ENCODE results near the gene NAPSA.

The NAPSA gene

DNA sequence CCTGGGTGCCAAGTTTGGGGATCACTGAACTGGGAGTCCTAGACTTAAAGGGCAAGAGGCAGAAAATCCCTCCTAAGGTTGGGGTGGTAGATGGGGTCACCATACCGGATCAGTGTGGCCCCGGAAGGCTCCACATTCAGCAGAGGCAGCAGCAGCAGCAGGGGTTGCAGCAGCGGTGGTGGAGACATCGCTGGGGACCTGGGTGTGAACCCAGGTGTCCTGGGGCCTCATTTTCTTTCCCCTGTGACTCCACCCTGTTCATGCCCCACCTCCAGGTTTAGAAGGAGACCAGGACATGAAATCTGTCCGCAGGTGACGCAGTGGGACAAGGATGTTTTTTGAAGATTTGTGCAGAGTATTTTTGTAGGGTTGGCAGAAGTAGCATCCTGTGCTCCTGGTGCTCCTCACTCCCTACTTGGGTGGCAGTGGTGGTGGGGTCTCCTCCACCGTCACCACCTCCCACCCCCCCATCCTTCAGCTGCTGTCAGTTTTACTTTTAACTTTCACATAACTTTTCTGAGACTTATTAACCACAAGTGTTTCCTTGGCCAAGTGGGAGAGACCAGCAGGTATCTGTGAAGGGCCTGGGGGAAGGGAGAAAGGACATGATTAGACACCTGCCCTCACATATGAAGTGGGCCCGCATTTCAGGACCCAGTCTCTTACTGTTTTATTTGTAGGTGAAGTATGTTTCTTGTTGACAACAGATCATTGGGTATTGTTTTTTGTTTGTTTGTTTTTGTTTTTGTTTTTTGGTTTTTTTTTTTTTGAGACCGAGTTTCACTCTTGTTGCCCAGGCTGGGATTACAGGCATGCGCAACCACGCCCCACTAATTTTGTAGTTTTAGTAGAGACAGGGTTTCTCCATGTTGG is at the start of gene NAPSA:
Gene NAPSA, minus strand, starts transcription at position 206 of the 873 bp plus-strand sequence. Its CDS starts 18 bp downstream, at position 188.
- no peak within 1 kb of the TSS for H2AFZ ChIP-seq
- TF ChIP-seq, protein P1, sequence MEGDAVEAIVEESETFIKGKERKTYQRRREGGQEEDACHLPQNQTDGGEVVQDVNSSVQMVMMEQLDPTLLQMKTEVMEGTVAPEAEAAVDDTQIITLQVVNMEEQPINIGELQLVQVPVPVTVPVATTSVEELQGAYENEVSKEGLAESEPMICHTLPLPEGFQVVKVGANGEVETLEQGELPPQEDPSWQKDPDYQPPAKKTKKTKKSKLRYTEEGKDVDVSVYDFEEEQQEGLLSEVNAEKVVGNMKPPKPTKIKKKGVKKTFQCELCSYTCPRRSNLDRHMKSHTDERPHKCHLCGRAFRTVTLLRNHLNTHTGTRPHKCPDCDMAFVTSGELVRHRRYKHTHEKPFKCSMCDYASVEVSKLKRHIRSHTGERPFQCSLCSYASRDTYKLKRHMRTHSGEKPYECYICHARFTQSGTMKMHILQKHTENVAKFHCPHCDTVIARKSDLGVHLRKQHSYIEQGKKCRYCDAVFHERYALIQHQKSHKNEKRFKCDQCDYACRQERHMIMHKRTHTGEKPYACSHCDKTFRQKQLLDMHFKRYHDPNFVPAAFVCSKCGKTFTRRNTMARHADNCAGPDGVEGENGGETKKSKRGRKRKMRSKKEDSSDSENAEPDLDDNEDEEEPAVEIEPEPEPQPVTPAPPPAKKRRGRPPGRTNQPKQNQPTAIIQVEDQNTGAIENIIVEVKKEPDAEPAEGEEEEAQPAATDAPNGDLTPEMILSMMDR (IDR thresholded peaks at IDR 0.05) = no peak
- H3K4me3 ChIP-seq (ENCODE audit: low read depth, low read length) = no peak within 1 kb of the TSS
- H3K27ac ChIP-seq = no peak within 1 kb of the TSS
- no peak within 1 kb of the TSS for H3K4me2 ChIP-seq (ENCODE audit: low read length)
- H3K9ac ChIP-seq = no peak within 1 kb of the TSS
- H3K36me3 ChIP-seq (ENCODE audit: control insufficient read depth, insufficient read depth, low read length) = no peaks in the 10 kb centered on the region
- H3K79me2 ChIP-seq = no peaks in the 10 kb centered on the region
- H3K9me3 ChIP-seq (ENCODE audit: control insufficient read depth, low read length) = no peaks in the 10 kb centered on the region
- H3K27me3 ChIP-seq (ENCODE audit: control insufficient read depth, insufficient read depth, low read length) = no peaks in the 10 kb centered on the region
- peaks cover 4% of the 10 kb centered on the region for H3K4me1 ChIP-seq

DNA sequence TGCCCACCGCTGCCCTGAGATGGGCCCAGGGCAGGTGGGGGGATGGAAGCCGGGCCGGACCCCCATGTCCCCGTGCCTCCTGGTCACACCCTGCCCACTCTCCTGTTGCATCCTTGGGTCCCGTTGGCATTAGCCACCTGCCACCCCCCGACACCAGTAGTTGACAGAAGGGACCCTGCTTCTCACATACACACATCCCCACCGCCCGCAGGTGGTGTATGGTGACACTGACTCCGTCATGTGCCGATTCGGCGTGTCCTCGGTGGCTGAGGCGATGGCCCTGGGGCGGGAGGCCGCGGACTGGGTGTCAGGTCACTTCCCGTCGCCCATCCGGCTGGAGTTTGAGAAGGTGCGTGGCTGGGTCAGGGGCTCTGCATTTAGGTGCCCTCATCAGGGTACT is 48.1 kb upstream of the NAPSA start:
- no peaks in the 10 kb centered on the region for H3K79me2 ChIP-seq
- H3K27me3 ChIP-seq (ENCODE audit: control insufficient read depth, insufficient read depth, low read length) = no peaks in the 10 kb centered on the region
- no peak overlapping the region for H3K9ac ChIP-seq
- H3K4me3 ChIP-seq (ENCODE audit: low read depth, low read length) = no peak overlapping the region
- TF ChIP-seq, protein P1 (IDR thresholded peaks at IDR 0.05) = no peak
- H3K9me3 ChIP-seq (ENCODE audit: control insufficient read depth, low read length) = no peaks in the 10 kb centered on the region
- H3K4me1 ChIP-seq = no peaks in the 10 kb centered on the region
- H3K36me3 ChIP-seq (ENCODE audit: control insufficient read depth, insufficient read depth, low read length) = no peaks in the 10 kb centered on the region
- H3K27ac ChIP-seq = no peak overlapping the region
- H2AFZ ChIP-seq = no peak overlapping the region
- no peak overlapping the region for H3K4me2 ChIP-seq (ENCODE audit: low read length)

DNA sequence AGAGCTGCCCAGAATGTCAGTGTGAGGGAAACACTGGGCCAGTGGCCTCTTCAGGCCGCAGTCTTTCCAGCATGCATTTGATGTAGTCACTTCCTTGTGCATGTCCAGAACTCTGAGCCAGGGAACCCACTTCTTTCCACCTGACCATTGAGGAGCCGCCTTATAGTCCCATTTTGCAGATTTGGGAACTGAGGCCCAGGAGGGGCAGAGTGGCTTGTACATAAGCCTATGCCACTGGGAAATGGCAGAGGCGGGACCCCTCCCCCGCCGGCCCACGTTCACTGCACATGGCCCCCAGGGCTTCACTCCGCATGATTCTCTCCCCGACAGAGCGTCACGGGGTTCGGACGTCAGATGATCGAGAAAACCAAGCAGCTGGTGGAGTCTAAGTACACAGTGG is 47.7 kb upstream of the NAPSA start:
- Histone ChIP-seq H3K36me3 (ENCODE audit: control insufficient read depth, insufficient read depth, low read length) (no peaks in the 10 kb centered on the region), H3K9me3 (ENCODE audit: control insufficient read depth, low read length) (no peaks in the 10 kb centered on the region), H3K27me3 (ENCODE audit: control insufficient read depth, insufficient read depth, low read length) (no peaks in the 10 kb centered on the region), H3K9ac (no peak overlapping the region), H3K27ac (no peak overlapping the region), H3K79me2 (no peaks in the 10 kb centered on the region), H3K4me2 (ENCODE audit: low read length) (no peak overlapping the region), H3K4me1 (no peaks in the 10 kb centered on the region), H3K4me3 (ENCODE audit: low read depth, low read length) (no peak overlapping the region), H2AFZ (no peak overlapping the region)
- TF ChIP-seq, protein P1 (IDR thresholded peaks at IDR 0.05) = no peak

DNA sequence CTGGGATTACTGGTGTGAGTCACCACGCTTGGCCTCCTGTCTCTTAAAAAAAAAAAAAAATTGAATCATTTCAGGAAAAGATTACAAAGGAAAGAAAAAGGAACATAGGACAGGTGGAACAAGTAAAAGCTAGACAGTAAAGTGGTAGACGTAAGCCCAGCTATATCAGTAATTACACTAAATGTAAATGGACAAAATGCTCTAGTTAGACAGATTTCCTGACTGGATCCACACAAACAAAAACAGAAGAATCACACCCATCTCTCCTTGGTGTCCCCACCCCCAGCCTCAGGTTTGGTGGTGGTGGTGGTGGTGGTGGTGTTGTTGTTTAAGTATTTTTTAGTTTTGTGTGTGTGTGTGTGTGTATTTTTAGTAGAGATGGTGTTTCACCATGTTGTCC is 47.0 kb upstream of the NAPSA start:
- Histone ChIP-seq H3K9me3 (ENCODE audit: control insufficient read depth, low read length) (no peaks in the 10 kb centered on the region), H3K9ac (no peak overlapping the region), H3K36me3 (ENCODE audit: control insufficient read depth, insufficient read depth, low read length) (no peaks in the 10 kb centered on the region), H3K79me2 (no peaks in the 10 kb centered on the region), H3K27me3 (ENCODE audit: control insufficient read depth, insufficient read depth, low read length) (no peaks in the 10 kb centered on the region), H3K4me2 (ENCODE audit: low read length) (no peak overlapping the region), H3K4me1 (no peaks in the 10 kb centered on the region), H2AFZ (no peak overlapping the region), H3K4me3 (ENCODE audit: low read depth, low read length) (no peak overlapping the region), H3K27ac (no peak overlapping the region)
- TF ChIP-seq, protein P1 (IDR thresholded peaks at IDR 0.05) = no peak

DNA sequence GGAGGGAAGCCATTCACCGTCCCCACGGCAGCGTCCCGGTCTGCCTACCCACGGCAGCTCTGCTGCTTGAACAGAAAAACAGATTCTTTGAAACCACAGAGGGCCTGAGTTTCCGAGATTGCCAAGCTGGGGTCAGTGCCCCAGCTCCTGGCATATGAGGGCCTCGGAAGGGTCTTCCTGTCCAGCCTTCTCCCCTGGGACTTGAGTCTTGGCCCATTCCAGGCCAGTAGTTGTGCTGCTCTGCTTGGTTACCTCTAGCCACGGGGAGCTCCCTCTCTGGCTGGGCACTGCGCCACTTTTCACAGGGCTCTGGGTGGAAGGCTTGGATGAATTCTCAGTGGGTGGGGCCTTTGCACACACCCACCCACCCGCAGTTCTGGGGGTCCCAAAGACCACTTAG is 44.7 kb upstream of the NAPSA start:
- Histone ChIP-seq H3K9me3 (ENCODE audit: control insufficient read depth, low read length) (no peaks in the 10 kb centered on the region), H3K9ac (no peak overlapping the region), H2AFZ (no peak overlapping the region), H3K4me1 (no peaks in the 10 kb centered on the region), H3K27ac (no peak overlapping the region), H3K27me3 (ENCODE audit: control insufficient read depth, insufficient read depth, low read length) (no peaks in the 10 kb centered on the region), H3K36me3 (ENCODE audit: control insufficient read depth, insufficient read depth, low read length) (no peaks in the 10 kb centered on the region), H3K79me2 (no peaks in the 10 kb centered on the region), H3K4me3 (ENCODE audit: low read depth, low read length) (no peak overlapping the region), H3K4me2 (ENCODE audit: low read length) (no peak overlapping the region)
- TF ChIP-seq, protein P1 (IDR thresholded peaks at IDR 0.05) = no peak

Data from parathyroid adenoma (tissue), 2 donors.